Measurements from ENCODE around the gene SH3GLB2.
"Not testable (repeated sequence)": the region's sequence is repeated elsewhere in the genome, so short reads cannot be mapped to it uniquely, and the experiment has no call there.

The SH3GLB2 gene

GRCh38 chr9:129022037-129022436 is 6.1 kb downstream of the SH3GLB2 start:
- in situ Hi-C loops (cut with MboI; ENCODE audit: low sequenced_read_pairs): no loop called here

GRCh38 chr9:129021091-129021490 is 7.0 kb downstream of the SH3GLB2 start:
- in situ Hi-C loops (cut with MboI; ENCODE audit: low sequenced_read_pairs): no loop called here

GRCh38 chr9:129014608-129015007 is 13.5 kb downstream of the SH3GLB2 start:
- in situ Hi-C loops (cut with MboI; ENCODE audit: low sequenced_read_pairs): no loop called here

- in situ Hi-C loops (cut with MboI; ENCODE audit: low sequenced_read_pairs): no loop called here
Measured at GRCh38 chr9:129014124-129014523, 14.0 kb downstream of the SH3GLB2 start.

- in situ Hi-C loops (cut with MboI; ENCODE audit: low sequenced_read_pairs): no loop called here
Measured at GRCh38 chr9:129013674-129014073, 14.5 kb downstream of the SH3GLB2 start.

GRCh38 chr9:129012893-129013448 is 15.2 kb downstream of the SH3GLB2 start:
- in situ Hi-C loops (cut with MboI; ENCODE audit: low sequenced_read_pairs): no loop called here

- in situ Hi-C loops (cut with MboI; ENCODE audit: low sequenced_read_pairs): no loop called here
Measured at GRCh38 chr9:129012343-129012742, 15.8 kb downstream of the SH3GLB2 start.

GRCh38 chr9:129011761-129012181 is 16.4 kb downstream of the SH3GLB2 start:
- in situ Hi-C loops (cut with MboI; ENCODE audit: low sequenced_read_pairs): no loop called here

GRCh38 chr9:129011170-129011569 is 17.0 kb downstream of the SH3GLB2 start:
- in situ Hi-C loops (cut with MboI; ENCODE audit: low sequenced_read_pairs): no loop called here

- in situ Hi-C loops (cut with MboI; ENCODE audit: low sequenced_read_pairs): no loop called here
Measured at GRCh38 chr9:129010267-129010975, 17.7 kb downstream of the SH3GLB2 start.

GRCh38 chr9:129009584-129010141 is 18.5 kb downstream of the SH3GLB2 start:
- in situ Hi-C loops (cut with MboI; ENCODE audit: low sequenced_read_pairs): no loop called here

- in situ Hi-C loops (cut with MboI; ENCODE audit: low sequenced_read_pairs): no loop called here
Measured at GRCh38 chr9:129008986-129009583, 19.0 kb downstream of the SH3GLB2 start.

GRCh38 chr9:129008469-129008965 is 19.6 kb downstream of the SH3GLB2 start:
- in situ Hi-C loops (cut with MboI; ENCODE audit: low sequenced_read_pairs): no loop called here

- in situ Hi-C loops (cut with MboI; ENCODE audit: low sequenced_read_pairs): no loop called here
Measured at GRCh38 chr9:129007766-129008468, 20.2 kb downstream of the SH3GLB2 start.

- in situ Hi-C loops (cut with MboI; ENCODE audit: low sequenced_read_pairs): no loop called here
Measured at GRCh38 chr9:129007035-129007765, 20.9 kb downstream of the SH3GLB2 start.

- in situ Hi-C loops (cut with MboI; ENCODE audit: low sequenced_read_pairs): no loop called here
Measured at GRCh38 chr9:129006328-129007034, 21.6 kb downstream of the SH3GLB2 start.

GRCh38 chr9:129005336-129005997 is 22.7 kb downstream of the SH3GLB2 start:
- in situ Hi-C loops (cut with MboI; ENCODE audit: low sequenced_read_pairs): no loop called here

GRCh38 chr9:129004173-129004572 is 24.0 kb downstream of the SH3GLB2 start:
- in situ Hi-C loops (cut with MboI; ENCODE audit: low sequenced_read_pairs): not testable (repeated sequence)

- in situ Hi-C loops (cut with MboI; ENCODE audit: low sequenced_read_pairs): no loop called here
Measured at GRCh38 chr9:129002992-129003391, 25.1 kb downstream of the SH3GLB2 start.

Data from HL-60/S4 (cell line).